WTC11 (cell line): Measurements from ENCODE around the gene ZNF628. TPM values are rescaled to one million over a fixed set of nuclear protein-coding genes. Genes with fewer than 3 reads are reported as not detected.

ENCODE experiments used
- ATAC-seq: fragments of 200-7000 bp; cut with Tn5 transposase; 2 replicates; pipeline ENCODE4 v1.10.0; 2021; ENCODE audit warnings: mild to moderate bottlenecking, moderate library complexity
- Bru-seq: library from RNA; stranded (reverse); fragments of 400-500 nt; gene quantifications from one replicate; lab custom pipeline; 2021; lab: Mats Ljungman, UMichigan
- CTCF ChIA-PET: fragments of 300-600 bp; sonication (Branson Sonifier 250); formaldehyde crosslinking; loops from one replicate; lab custom pipeline; 2021; ENCODE audit warnings: antibody characterized with exemption; lab: Charles Lee
- POLR2A ChIA-PET: fragments of 350-600 bp; sonication (Branson Sonifier 250); formaldehyde crosslinking; loops from one replicate; lab custom pipeline; 2021; ENCODE audit warnings: antibody characterized with exemption; lab: Charles Lee
- DNase-seq: peaks from one replicate; pipeline ENCODE4 v3.0.0; 2021; ENCODE audit warnings: low spot score
- H3K27ac Mint-ChIP-seq: 2 replicates; pipeline ENCODE4 v1.8.0; 2021; ENCODE audit warnings: mixed read lengths
- H3K27me3 Mint-ChIP-seq: 2 replicates; pipeline ENCODE4 v1.8.0; 2021; ENCODE audit warnings: low read depth, mild to moderate bottlenecking, moderate library complexity, mixed read lengths
- H3K36me3 Mint-ChIP-seq: 2 replicates; pipeline ENCODE4 v1.8.0; 2021; ENCODE audit warnings: mixed read lengths
- H3K4me1 Mint-ChIP-seq: 2 replicates; pipeline ENCODE4 v1.8.0; 2022; ENCODE audit warnings: mixed read lengths
- H3K4me3 Mint-ChIP-seq: 2 replicates; pipeline ENCODE4 v1.8.0; 2021; ENCODE audit warnings: mild to moderate bottlenecking, moderate library complexity, mixed read lengths
- H3K9me3 Mint-ChIP-seq: 2 replicates; pipeline ENCODE4 v1.8.0; 2021; ENCODE audit warnings: mixed read lengths
- ELF4 ChIP-seq: sonication (generic); formaldehyde crosslinking; IDR thresholded peaks from 2 replicates; pipeline ENCODE4 v1.8.1; 2022; ENCODE audit warnings: low read depth, mild to moderate bottlenecking, moderate library complexity, missing genetic modification reagents
- ETV6 ChIP-seq: sonication (generic); formaldehyde crosslinking; IDR thresholded peaks from 2 replicates; pipeline ENCODE4 v1.8.1; 2022; ENCODE audit warnings: mild to moderate bottlenecking, missing genetic modification reagents
- FOXK1 ChIP-seq: sonication (generic); formaldehyde crosslinking; IDR thresholded peaks from 2 replicates; pipeline ENCODE4 v1.8.0; 2022; ENCODE audit warnings: mild to moderate bottlenecking, moderate library complexity, missing genetic modification reagents
- GABPB1 ChIP-seq: sonication (generic); formaldehyde crosslinking; IDR thresholded peaks from 2 replicates; pipeline ENCODE4 v1.8.1; 2023; ENCODE audit warnings: mild to moderate bottlenecking, missing genetic modification reagents
- GTF2I ChIP-seq: fragments of 250-450 bp; sonication (Bioruptor Pico); conservative IDR thresholded peaks from 2 replicates; pipeline ENCODE4 v1.4.0; 2021; ENCODE audit warnings: mild to moderate bottlenecking
- NFYB ChIP-seq: sonication (generic); formaldehyde crosslinking; conservative IDR thresholded peaks from 2 replicates; pipeline ENCODE4 v1.8.0; 2022; ENCODE audit warnings: low read depth, missing genetic modification reagents
- SMAD4 ChIP-seq: sonication (generic); formaldehyde crosslinking; IDR thresholded peaks from 2 replicates; pipeline ENCODE4 v1.8.0; 2022; ENCODE audit warnings: mild to moderate bottlenecking, missing genetic modification reagents
- SOX15 ChIP-seq: fragments of 250-450 bp; sonication (Bioruptor Pico); IDR thresholded peaks from 2 replicates; pipeline ENCODE4 v1.9.0; 2021; ENCODE audit warnings: mild to moderate bottlenecking
- SP1 ChIP-seq: sonication (generic); formaldehyde crosslinking; conservative IDR thresholded peaks from 2 replicates; pipeline ENCODE4 v1.8.1; 2022; ENCODE audit warnings: missing genetic modification reagents
- TEAD4 ChIP-seq: sonication (generic); formaldehyde crosslinking; IDR thresholded peaks from 2 replicates; pipeline ENCODE4 v1.8.0; 2022; ENCODE audit warnings: mild to moderate bottlenecking, missing genetic modification reagents
- ZNF138 ChIP-seq: sonication (generic); formaldehyde crosslinking; conservative IDR thresholded peaks from 2 replicates; pipeline ENCODE4 v1.8.1; 2022; ENCODE audit warnings: mild to moderate bottlenecking, moderate library complexity, missing genetic modification reagents
- ZNF317 ChIP-seq: sonication (generic); formaldehyde crosslinking; IDR thresholded peaks from 2 replicates; pipeline ENCODE4 v1.8.1; 2023; ENCODE audit warnings: low read depth, mild to moderate bottlenecking, moderate library complexity, missing genetic modification reagents, borderline replicate concordance
- ZNF396 ChIP-seq: fragments of 250-450 bp; sonication (Bioruptor Pico); IDR thresholded peaks from 2 replicates; pipeline ENCODE4 v1.8.0; 2021; ENCODE audit warnings: mild to moderate bottlenecking, moderate library complexity, borderline replicate concordance
- long read RNA-seq, 3 experiments: library from RNA in 1 of 3; library from capped mRNA in 1 of 3; library from polyadenylated mRNA in 1 of 3; unstranded in 2 of 3; stranded (forward) in 1 of 3; transcript quantifications; one replicate each; pipeline ENCODE4 v2.0.0, GENCODE V29; 2021
- total RNA-seq: library from RNA; stranded (reverse); gene quantifications from 3 replicates; pipeline ENCODE4 v1.2.3, GENCODE V29; 2021
- TF ChIP-seq, protein P1 (sequence below): sonication (generic); formaldehyde crosslinking; IDR thresholded peaks from 2 replicates; pipeline ENCODE4 v1.8.1; 2023; ENCODE audit warnings: mild to moderate bottlenecking, missing genetic modification reagents, moderate library complexity
- TF ChIP-seq, protein P2 (sequence below): fragments of 250-450 bp; sonication (Bioruptor Pico); IDR thresholded peaks from 2 replicates; pipeline ENCODE4 v1.9.0; 2021; ENCODE audit warnings: mild to moderate bottlenecking
- TF ChIP-seq, protein P3 (sequence below): sonication (generic); formaldehyde crosslinking; IDR thresholded peaks from 2 replicates; pipeline ENCODE4 v1.8.0; 2022; ENCODE audit warnings: mild to moderate bottlenecking, missing genetic modification reagents
- TF ChIP-seq, protein P4 (sequence below): fragments of 250-450 bp; sonication (Bioruptor Pico); IDR thresholded peaks from 2 replicates; pipeline ENCODE4 v1.9.0; 2021; ENCODE audit warnings: moderate library complexity, mild to moderate bottlenecking, inconsistent platforms, borderline replicate concordance
- TF ChIP-seq, protein P5 (sequence below): sonication (generic); formaldehyde crosslinking; conservative IDR thresholded peaks from 2 replicates; pipeline ENCODE4 v1.8.1; 2022; ENCODE audit warnings: mild to moderate bottlenecking, missing genetic modification reagents
- TF ChIP-seq, protein P6 (sequence below): fragments of 250-450 bp; sonication (Bioruptor Pico); IDR thresholded peaks from 2 replicates; pipeline ENCODE4 v1.9.0; 2021; ENCODE audit warnings: mild to moderate bottlenecking, borderline replicate concordance
- TF ChIP-seq, protein P7 (sequence below): fragments of 250-450 bp; sonication (Bioruptor Pico); conservative IDR thresholded peaks from 2 replicates; pipeline ENCODE4 v1.9.0; 2021; ENCODE audit warnings: mild to moderate bottlenecking
- TF ChIP-seq, protein P8 (sequence below): sonication (generic); formaldehyde crosslinking; IDR thresholded peaks from 2 replicates; pipeline ENCODE4 v1.8.0; 2022; ENCODE audit warnings: mild to moderate bottlenecking, missing genetic modification reagents

The ZNF628 gene
- 14.0 to 23.6 TPM (median 17.8 TPM) in 3 replicates for total RNA-seq
- percentile 48 among the genes with signal in this experiment for Bru-seq, nascent RNA
- long read RNA-seq, experiment 1, partial matches to known transcripts = 0 of 1 reads
- long read RNA-seq, experiment 1, other reads (novel, unspliced or antisense) = 0 of 1 reads
- long read RNA-seq, experiment 2, transcript ZNF628-201 (1 exons, 3,177 nt) = major isoform, 12 of 15 reads
- long read RNA-seq, experiment 2, partial matches to known transcripts = 0 of 15 reads
- long read RNA-seq, experiment 2, other reads (novel, unspliced or antisense) = 2 of 15 reads
- long read RNA-seq, experiment 3 = 0 reads

DNA sequence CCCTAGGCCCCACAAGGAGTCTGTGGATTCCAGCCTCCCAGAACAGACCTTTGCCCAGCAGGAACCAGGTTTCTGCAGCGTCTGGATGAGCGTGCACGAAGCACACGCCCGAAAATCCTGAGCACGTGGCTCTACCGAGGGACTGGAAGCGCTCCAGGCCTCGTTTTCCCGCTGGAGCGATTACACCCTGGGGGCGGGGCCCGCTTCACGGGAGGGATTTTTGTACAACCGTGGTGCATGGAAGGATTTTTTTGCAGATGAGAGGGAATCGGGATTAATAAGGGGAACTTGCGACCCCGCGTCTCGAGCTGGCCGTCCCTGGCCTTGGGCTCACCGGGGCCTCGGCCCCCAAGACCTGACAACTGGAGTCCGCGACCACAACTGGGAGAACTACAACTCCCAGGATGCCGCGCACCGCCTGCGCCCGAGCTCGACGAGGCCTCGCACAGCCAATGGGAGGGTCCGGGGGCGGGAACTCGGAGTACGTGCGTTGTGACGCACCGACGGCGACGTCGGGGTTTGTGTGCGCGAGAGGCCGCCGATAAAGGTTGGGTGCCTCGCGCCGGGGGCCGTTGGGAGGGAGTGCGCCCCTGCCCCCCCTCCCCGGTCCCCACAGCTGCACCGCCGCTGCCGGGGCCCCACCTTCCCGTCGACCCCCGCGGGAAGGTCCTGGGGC is at the start of gene ZNF628:
Gene ZNF628 (plus strand): TSS at position 518 of the 676 bp plus-strand sequence. CDS start 3,294 bp downstream, outside the sequence.
- H3K9me3 Mint-ChIP-seq = no peaks in the 10 kb centered on the region
- peak within 1 kb of the TSS; percentile 85 for H3K4me3 Mint-ChIP-seq
- H3K27me3 Mint-ChIP-seq = peaks cover 9% of the 10 kb centered on the region
- CTCF ChIA-PET = interaction anchor here (0.7 to 4.5 kb wide), 13 partner anchors 9 to 329 kb away, joined by 3 to 68 read pairs (median 5); partner anchors contain the start of genes ISOC2 and SSC5D
- peaks cover 27% of the 10 kb centered on the region for H3K4me1 Mint-ChIP-seq
- no peaks in the 10 kb centered on the region for H3K36me3 Mint-ChIP-seq
- peak; percentile 99 for DNase-seq
- H3K27ac Mint-ChIP-seq = peak within 1 kb of the TSS; percentile 81
- POLR2A ChIA-PET = interaction anchor here (1.0 to 2.6 kb wide), 10 partner anchors 9 to 320 kb away, joined by 3 to 15 read pairs (median 4); partner anchors contain the start of genes FIZ1, HSPBP1, ISOC2 and NAT14
- peak; percentile 88 for ATAC-seq
- TF ChIP-seq, protein P1, sequence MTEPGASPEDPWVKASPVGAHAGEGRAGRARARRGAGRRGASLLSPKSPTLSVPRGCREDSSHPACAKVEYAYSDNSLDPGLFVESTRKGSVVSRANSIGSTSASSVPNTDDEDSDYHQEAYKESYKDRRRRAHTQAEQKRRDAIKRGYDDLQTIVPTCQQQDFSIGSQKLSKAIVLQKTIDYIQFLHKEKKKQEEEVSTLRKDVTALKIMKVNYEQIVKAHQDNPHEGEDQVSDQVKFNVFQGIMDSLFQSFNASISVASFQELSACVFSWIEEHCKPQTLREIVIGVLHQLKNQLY (CRISPR knock-in tag) = no peak
- TF ChIP-seq SP1 (CRISPR knock-in tag) = peak; percentile 95
- peak; percentile 33 for TF ChIP-seq FOXK1 (CRISPR knock-in tag)
- TF ChIP-seq, protein P2, sequence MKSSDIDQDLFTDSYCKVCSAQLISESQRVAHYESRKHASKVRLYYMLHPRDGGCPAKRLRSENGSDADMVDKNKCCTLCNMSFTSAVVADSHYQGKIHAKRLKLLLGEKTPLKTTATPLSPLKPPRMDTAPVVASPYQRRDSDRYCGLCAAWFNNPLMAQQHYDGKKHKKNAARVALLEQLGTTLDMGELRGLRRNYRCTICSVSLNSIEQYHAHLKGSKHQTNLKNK = no peak
- TF ChIP-seq ZNF317 (CRISPR knock-in tag) = no peak
- TF ChIP-seq TEAD4 (CRISPR knock-in tag) = peak; percentile 87
- TF ChIP-seq, protein P3, sequence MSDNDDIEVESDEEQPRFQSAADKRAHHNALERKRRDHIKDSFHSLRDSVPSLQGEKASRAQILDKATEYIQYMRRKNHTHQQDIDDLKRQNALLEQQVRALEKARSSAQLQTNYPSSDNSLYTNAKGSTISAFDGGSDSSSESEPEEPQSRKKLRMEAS (CRISPR knock-in tag) = peak; percentile 99
- no peak for TF ChIP-seq GTF2I
- TF ChIP-seq, protein P4, sequence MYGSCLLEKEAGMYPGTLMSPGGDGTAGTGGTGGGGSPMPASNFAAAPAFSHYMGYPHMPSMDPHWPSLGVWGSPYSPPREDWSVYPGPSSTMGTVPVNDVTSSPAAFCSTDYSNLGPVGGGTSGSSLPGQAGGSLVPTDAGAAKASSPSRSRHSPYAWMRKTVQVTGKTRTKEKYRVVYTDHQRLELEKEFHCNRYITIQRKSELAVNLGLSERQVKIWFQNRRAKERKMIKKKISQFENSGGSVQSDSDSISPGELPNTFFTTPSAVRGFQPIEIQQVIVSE (CRISPR knock-in tag) = no peak
- no peak for TF ChIP-seq SOX15 (CRISPR knock-in tag)
- TF ChIP-seq ELF4 = no peak
- peak; percentile 86 for TF ChIP-seq ETV6 (CRISPR knock-in tag)
- TF ChIP-seq, protein P5, sequence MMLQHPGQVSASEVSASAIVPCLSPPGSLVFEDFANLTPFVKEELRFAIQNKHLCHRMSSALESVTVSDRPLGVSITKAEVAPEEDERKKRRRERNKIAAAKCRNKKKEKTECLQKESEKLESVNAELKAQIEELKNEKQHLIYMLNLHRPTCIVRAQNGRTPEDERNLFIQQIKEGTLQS = 0 out of 2 replicates have a peak, but pooled peaks have one; percentile 51
- TF ChIP-seq ZNF138 (CRISPR knock-in tag) = no peak
- 0 out of 2 replicates have a peak, but pooled peaks have one; percentile 19 for TF ChIP-seq GABPB1
- TF ChIP-seq, protein P6, sequence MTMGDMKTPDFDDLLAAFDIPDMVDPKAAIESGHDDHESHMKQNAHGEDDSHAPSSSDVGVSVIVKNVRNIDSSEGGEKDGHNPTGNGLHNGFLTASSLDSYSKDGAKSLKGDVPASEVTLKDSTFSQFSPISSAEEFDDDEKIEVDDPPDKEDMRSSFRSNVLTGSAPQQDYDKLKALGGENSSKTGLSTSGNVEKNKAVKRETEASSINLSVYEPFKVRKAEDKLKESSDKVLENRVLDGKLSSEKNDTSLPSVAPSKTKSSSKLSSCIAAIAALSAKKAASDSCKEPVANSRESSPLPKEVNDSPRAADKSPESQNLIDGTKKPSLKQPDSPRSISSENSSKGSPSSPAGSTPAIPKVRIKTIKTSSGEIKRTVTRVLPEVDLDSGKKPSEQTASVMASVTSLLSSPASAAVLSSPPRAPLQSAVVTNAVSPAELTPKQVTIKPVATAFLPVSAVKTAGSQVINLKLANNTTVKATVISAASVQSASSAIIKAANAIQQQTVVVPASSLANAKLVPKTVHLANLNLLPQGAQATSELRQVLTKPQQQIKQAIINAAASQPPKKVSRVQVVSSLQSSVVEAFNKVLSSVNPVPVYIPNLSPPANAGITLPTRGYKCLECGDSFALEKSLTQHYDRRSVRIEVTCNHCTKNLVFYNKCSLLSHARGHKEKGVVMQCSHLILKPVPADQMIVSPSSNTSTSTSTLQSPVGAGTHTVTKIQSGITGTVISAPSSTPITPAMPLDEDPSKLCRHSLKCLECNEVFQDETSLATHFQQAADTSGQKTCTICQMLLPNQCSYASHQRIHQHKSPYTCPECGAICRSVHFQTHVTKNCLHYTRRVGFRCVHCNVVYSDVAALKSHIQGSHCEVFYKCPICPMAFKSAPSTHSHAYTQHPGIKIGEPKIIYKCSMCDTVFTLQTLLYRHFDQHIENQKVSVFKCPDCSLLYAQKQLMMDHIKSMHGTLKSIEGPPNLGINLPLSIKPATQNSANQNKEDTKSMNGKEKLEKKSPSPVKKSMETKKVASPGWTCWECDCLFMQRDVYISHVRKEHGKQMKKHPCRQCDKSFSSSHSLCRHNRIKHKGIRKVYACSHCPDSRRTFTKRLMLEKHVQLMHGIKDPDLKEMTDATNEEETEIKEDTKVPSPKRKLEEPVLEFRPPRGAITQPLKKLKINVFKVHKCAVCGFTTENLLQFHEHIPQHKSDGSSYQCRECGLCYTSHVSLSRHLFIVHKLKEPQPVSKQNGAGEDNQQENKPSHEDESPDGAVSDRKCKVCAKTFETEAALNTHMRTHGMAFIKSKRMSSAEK (CRISPR knock-in tag) = no peak
- TF ChIP-seq, protein P7, sequence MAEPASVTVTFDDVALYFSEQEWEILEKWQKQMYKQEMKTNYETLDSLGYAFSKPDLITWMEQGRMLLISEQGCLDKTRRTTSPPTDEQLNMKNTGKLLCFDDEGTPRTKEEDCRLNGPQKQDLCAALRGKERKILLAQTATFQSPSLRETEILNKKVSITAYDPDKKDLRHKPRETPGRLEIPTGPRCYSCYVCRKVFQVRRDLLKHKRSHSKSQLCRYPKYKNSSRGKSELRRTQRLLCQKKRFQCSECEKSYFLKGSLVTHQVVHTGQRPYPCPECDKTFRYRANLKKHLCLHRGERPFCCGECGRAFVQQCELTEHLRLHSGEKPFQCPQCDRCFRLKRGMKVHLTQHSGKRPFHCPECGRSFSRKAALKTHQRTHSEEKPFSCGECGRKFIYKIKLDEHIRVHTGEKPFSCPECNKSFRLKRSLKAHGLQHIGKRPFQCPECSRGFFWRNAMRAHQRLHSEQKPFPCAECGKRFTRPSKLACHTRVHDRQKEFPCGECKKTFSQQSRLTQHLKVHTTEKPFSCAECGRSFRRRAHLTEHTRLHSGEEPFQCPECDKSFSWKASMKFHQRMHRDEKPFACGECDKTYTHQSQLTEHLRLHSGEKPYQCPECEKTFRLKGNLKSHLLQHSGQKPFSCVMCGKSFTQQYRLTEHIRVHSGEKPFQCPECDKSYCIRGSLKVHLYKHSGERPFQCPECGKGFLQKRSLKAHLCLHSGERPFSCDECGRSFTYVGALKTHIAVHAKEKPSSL (CRISPR knock-in tag) = no peak
- TF ChIP-seq, protein P8, sequence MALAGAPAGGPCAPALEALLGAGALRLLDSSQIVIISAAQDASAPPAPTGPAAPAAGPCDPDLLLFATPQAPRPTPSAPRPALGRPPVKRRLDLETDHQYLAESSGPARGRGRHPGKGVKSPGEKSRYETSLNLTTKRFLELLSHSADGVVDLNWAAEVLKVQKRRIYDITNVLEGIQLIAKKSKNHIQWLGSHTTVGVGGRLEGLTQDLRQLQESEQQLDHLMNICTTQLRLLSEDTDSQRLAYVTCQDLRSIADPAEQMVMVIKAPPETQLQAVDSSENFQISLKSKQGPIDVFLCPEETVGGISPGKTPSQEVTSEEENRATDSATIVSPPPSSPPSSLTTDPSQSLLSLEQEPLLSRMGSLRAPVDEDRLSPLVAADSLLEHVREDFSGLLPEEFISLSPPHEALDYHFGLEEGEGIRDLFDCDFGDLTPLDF = peak; percentile 91
- no peak for TF ChIP-seq ZNF396
- peak; percentile 96 for TF ChIP-seq NFYB (CRISPR knock-in tag)
- peak; percentile 88 for TF ChIP-seq SMAD4 (CRISPR knock-in tag)
